Parathyroid adenoma (tissue), 2 donors: Measurements from ENCODE around the gene ABCA3.

ENCODE experiments used
- H2AFZ ChIP-seq: fragments of 300-600 bp; sonication (generic); one replicate; pipeline ENCODE4 v1.7.0; 2017; ENCODE audit warnings: antibody characterized with exemption, mild to moderate bottlenecking
- H3K27ac ChIP-seq: fragments of 300-600 bp; sonication (generic); one replicate; pipeline ENCODE4 v1.7.0; 2017
- H3K27me3 ChIP-seq: fragments of 300-600 bp; sonication (generic); one replicate; pipeline ENCODE4 v1.7.0; 2017; ENCODE audit warnings: low read length; ENCODE audit not compliant: control insufficient read depth, insufficient read depth
- H3K36me3 ChIP-seq: fragments of 300-600 bp; sonication (generic); one replicate; pipeline ENCODE4 v1.7.0; 2017; ENCODE audit warnings: low read length; ENCODE audit not compliant: control insufficient read depth, insufficient read depth
- H3K4me1 ChIP-seq: fragments of 300-600 bp; sonication (generic); one replicate; pipeline ENCODE4 v1.7.0; 2017; ENCODE audit warnings: control low read depth
- H3K4me2 ChIP-seq: fragments of 300-600 bp; sonication (generic); one replicate; pipeline ENCODE4 v1.7.0; 2017; ENCODE audit warnings: low read length
- H3K4me3 ChIP-seq: fragments of 300-600 bp; sonication (generic); one replicate; pipeline ENCODE4 v1.7.0; 2017; ENCODE audit warnings: low read depth, low read length
- H3K79me2 ChIP-seq: fragments of 300-600 bp; sonication (generic); one replicate; pipeline ENCODE4 v1.7.0; 2017; ENCODE audit warnings: control low read depth
- H3K9ac ChIP-seq: fragments of 300-600 bp; sonication (generic); one replicate; pipeline ENCODE4 v1.7.0; 2017; ENCODE audit warnings: mild to moderate bottlenecking
- H3K9me3 ChIP-seq: fragments of 300-600 bp; sonication (generic); one replicate; pipeline ENCODE4 v1.7.0; 2017; ENCODE audit warnings: low read length; ENCODE audit not compliant: control insufficient read depth
- TF ChIP-seq, protein P1 (sequence below): fragments of 300-600 bp; sonication (generic); IDR thresholded peaks from one replicate; pipeline ENCODE4 v1.7.0; 2017; ENCODE audit warnings: antibody characterized with exemption, mild to moderate bottlenecking
- donor health status: primary hyperparathyroidism.

Gene ABCA3

DNA sequence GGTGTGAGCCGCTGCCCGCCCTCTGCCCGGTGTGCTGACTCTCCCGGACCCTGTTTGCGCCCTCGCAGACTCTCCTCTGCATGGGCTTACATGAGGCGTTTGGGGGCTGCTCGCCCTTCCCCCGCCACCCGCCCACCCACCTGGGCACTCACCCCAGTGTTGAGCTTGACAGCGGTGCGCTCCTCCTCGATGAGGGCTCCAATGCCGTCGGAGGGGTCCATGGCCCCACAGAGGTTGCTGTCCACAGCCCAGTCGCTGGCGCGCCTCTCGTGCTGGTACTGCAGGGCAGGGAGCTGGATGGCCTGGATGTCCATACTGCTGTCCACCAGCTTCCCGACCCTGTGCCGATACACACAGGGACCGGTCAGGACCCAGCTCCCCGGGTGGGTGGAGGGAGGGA lies 51.2 kb downstream of the ABCA3 start:
- no peak overlapping the region for H3K4me3 ChIP-seq
- TF ChIP-seq, protein P1, sequence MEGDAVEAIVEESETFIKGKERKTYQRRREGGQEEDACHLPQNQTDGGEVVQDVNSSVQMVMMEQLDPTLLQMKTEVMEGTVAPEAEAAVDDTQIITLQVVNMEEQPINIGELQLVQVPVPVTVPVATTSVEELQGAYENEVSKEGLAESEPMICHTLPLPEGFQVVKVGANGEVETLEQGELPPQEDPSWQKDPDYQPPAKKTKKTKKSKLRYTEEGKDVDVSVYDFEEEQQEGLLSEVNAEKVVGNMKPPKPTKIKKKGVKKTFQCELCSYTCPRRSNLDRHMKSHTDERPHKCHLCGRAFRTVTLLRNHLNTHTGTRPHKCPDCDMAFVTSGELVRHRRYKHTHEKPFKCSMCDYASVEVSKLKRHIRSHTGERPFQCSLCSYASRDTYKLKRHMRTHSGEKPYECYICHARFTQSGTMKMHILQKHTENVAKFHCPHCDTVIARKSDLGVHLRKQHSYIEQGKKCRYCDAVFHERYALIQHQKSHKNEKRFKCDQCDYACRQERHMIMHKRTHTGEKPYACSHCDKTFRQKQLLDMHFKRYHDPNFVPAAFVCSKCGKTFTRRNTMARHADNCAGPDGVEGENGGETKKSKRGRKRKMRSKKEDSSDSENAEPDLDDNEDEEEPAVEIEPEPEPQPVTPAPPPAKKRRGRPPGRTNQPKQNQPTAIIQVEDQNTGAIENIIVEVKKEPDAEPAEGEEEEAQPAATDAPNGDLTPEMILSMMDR, result no peak
- H3K27me3 ChIP-seq, result no peaks in the 10 kb centered on the region
- no peaks in the 10 kb centered on the region for H3K9me3 ChIP-seq
- no peaks in the 10 kb centered on the region for H3K36me3 ChIP-seq
- H3K4me1 ChIP-seq, result no peaks in the 10 kb centered on the region
- H3K4me2 ChIP-seq, result no peak overlapping the region
- no peak overlapping the region for H3K27ac ChIP-seq
- H2AFZ ChIP-seq, result no peak overlapping the region
- no peaks in the 10 kb centered on the region for H3K79me2 ChIP-seq
- no peak overlapping the region for H3K9ac ChIP-seq

DNA sequence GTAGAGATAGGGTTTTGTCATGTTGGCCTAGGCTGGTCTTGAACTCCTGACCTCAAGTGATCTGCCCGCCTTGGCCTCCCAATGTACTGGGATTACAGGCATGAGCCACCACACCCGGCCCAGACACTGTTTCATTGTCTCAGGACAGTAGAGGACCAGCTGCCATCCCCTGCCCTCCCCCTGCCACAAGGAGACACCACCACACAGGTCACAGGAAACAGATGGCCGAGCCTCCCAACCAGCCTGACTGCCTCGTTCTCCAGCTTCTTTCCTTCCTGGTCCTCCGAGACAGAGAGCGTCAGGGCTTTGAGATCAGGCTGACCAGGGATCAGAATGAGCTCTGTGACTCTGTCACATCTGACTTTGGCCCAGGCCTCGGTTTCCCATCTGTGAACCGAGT lies 51.8 kb downstream of the ABCA3 start:
- H3K27me3 ChIP-seq, result no peaks in the 10 kb centered on the region
- H3K79me2 ChIP-seq, result no peaks in the 10 kb centered on the region
- H3K27ac ChIP-seq, result no peak overlapping the region
- no peaks in the 10 kb centered on the region for H3K4me1 ChIP-seq
- H3K4me3 ChIP-seq, result no peak overlapping the region
- no peaks in the 10 kb centered on the region for H3K9me3 ChIP-seq
- TF ChIP-seq, protein P1, result no peak
- H3K36me3 ChIP-seq, result no peaks in the 10 kb centered on the region
- no peak overlapping the region for H2AFZ ChIP-seq
- no peak overlapping the region for H3K9ac ChIP-seq
- no peak overlapping the region for H3K4me2 ChIP-seq

DNA sequence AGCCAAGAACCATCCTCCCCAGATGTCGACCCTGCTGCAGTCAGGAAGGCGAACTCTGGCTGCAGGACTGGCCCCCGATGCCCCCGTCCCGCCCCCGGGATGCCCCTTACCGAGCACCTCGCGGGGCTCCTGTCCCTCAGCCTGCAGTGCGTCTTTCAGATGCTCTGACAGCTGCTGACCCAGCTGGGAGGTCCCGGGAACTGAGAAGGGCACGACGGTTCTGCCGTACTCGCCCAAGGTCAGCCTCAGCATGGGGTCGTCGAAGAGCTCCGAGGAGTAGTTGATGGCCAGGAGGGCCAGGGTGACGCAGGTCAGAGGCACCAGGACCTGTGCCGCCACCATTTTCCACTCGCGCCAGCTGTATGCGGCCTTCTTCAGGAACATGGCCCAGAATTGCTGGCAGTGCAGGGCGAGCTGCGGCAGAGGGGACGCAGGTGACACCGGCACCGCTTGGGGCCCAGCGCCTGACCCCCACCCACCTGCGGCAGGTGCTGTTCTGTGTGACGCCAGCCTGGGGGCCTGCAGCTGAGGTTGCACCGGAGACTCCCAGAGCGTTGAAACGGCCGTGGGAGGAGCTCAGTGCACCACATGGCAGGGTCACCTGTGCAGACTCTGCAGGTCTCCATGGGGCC lies 52.5 kb downstream of the ABCA3 start:
- no peaks in the 10 kb centered on the region for H3K9me3 ChIP-seq
- H3K9ac ChIP-seq, result no peak overlapping the region
- no peak overlapping the region for H3K27ac ChIP-seq
- no peak overlapping the region for H3K4me2 ChIP-seq
- H3K4me1 ChIP-seq, result no peaks in the 10 kb centered on the region
- H3K27me3 ChIP-seq, result no peaks in the 10 kb centered on the region
- TF ChIP-seq, protein P1, result no peak
- H2AFZ ChIP-seq, result no peak overlapping the region
- H3K79me2 ChIP-seq, result no peaks in the 10 kb centered on the region
- no peaks in the 10 kb centered on the region for H3K36me3 ChIP-seq
- no peak overlapping the region for H3K4me3 ChIP-seq

DNA sequence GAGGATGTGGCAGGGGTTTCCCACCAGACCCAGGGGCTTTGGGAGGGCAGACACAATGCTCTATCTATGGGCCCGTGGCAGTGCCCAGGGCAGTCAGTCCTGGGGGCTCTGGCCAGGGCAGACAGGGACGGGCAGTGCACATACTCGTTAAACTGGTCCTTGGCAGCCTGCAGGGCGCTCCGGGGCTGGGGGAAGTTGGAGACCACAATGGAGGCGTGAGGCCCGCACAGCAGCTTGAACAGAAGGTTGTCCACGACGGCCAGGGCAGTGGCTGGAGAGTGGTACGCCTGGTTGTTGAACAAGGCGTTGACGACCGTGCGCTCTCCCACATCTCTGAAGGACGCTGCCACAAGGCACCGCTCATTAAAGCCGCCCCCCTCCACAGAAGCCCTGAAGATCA lies 54.0 kb downstream of the ABCA3 start:
- TF ChIP-seq, protein P1, result no peak
- no peak overlapping the region for H3K4me2 ChIP-seq
- H3K36me3 ChIP-seq, result no peaks in the 10 kb centered on the region
- no peak overlapping the region for H3K4me3 ChIP-seq
- H2AFZ ChIP-seq, result no peak overlapping the region
- H3K79me2 ChIP-seq, result no peaks in the 10 kb centered on the region
- H3K9ac ChIP-seq, result no peak overlapping the region
- H3K4me1 ChIP-seq, result no peaks in the 10 kb centered on the region
- no peaks in the 10 kb centered on the region for H3K9me3 ChIP-seq
- no peak overlapping the region for H3K27ac ChIP-seq
- H3K27me3 ChIP-seq, result no peaks in the 10 kb centered on the region

DNA sequence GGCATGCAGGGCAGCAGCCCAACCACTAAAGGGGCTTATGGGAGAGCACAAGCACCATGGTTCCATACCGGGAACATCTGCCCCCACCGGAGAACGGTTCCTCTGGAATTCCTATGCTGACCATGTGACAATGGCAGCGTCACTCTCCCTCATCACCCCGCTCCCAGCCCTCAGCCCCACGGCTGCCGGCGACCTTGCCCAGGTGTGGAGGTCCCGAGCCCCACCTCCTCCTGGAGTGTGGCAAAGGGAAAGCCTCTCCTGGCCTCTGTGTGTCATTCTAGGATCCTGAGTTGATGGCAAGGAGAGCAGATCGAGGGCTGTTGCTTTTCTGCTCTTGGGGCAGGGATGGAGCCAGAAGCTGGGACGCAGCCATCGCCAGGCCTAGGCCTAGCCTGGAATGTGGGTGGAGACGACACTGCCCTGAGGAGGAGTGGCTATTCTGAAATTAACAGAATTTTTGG lies 54.8 kb downstream of the ABCA3 start:
- H3K4me3 ChIP-seq, result no peak overlapping the region
- no peak overlapping the region for H3K27ac ChIP-seq
- no peaks in the 10 kb centered on the region for H3K4me1 ChIP-seq
- no peaks in the 10 kb centered on the region for H3K36me3 ChIP-seq
- no peaks in the 10 kb centered on the region for H3K79me2 ChIP-seq
- no peaks in the 10 kb centered on the region for H3K27me3 ChIP-seq
- H3K9ac ChIP-seq, result no peak overlapping the region
- H3K9me3 ChIP-seq, result no peaks in the 10 kb centered on the region
- H2AFZ ChIP-seq, result no peak overlapping the region
- TF ChIP-seq, protein P1, result no peak
- H3K4me2 ChIP-seq, result no peak overlapping the region
